ENCODE results near the gene DNMT3A.
A peak's percentile ranks its signal among the peaks of the same experiment; 100 is the strongest.

Gene DNMT3A

DNA sequence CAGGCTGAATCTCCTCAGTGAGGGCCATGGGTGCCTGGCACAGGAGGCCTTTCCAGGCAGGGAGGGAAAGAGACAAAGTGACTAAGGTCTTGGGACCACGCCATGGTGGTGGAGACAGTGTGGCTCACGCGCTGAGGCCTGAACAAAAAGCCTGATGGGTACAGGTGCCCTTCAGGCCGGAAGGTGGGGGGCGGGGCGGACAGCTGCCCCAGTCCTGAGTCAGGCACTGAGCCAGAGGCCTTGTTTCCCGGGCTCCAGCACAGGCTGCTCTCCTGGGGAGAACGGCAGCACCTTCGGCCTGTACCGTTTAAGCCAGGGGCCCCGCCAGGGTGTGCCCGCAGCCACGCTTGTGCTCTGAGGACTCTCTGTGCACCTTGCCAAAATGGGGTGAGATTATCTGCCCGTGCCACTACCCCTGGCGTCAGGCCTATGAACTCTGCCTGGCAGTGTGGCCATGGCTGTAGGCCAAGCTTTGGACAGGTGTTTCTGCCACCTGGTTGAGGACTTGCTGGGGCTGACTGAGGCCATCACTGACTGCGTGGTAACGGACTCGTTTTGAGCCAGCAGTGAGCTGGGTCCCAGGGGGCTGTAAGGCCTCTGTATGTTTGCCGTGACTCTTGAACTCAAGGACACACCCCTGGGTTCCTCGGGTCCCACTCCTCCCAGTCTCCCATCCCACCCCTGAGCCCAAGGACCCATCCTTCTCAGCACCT lies 31.7 kb upstream of the DNMT3A start:
- FAIRE-seq (no peak), DNase-seq (ENCODE audit: insufficient read length, low spot score) (no peak)
- no peak for TF ChIP-seq POU2F2 (IDR thresholded peaks at IDR 0.05; ENCODE audit: low read depth, low read length)
- TF ChIP-seq TAF1 (IDR thresholded peaks at IDR 0.05; ENCODE audit: low read depth, low read length) = no peak
- no peak for TF ChIP-seq PAX5 (IDR thresholded peaks at IDR 0.05; ENCODE audit: insufficient read depth, low read length, severe bottlenecking)
- TF ChIP-seq POLR2A (IDR thresholded peaks at IDR 0.05; ENCODE audit: low read depth, low read length) = no peak
- no peak for TF ChIP-seq SPI1 (IDR thresholded peaks at IDR 0.05; ENCODE audit: low read depth, low read length)
- no peak for TF ChIP-seq POLR2AphosphoS5 (IDR thresholded peaks at IDR 0.05; ENCODE audit: low read depth, low read length)

DNA sequence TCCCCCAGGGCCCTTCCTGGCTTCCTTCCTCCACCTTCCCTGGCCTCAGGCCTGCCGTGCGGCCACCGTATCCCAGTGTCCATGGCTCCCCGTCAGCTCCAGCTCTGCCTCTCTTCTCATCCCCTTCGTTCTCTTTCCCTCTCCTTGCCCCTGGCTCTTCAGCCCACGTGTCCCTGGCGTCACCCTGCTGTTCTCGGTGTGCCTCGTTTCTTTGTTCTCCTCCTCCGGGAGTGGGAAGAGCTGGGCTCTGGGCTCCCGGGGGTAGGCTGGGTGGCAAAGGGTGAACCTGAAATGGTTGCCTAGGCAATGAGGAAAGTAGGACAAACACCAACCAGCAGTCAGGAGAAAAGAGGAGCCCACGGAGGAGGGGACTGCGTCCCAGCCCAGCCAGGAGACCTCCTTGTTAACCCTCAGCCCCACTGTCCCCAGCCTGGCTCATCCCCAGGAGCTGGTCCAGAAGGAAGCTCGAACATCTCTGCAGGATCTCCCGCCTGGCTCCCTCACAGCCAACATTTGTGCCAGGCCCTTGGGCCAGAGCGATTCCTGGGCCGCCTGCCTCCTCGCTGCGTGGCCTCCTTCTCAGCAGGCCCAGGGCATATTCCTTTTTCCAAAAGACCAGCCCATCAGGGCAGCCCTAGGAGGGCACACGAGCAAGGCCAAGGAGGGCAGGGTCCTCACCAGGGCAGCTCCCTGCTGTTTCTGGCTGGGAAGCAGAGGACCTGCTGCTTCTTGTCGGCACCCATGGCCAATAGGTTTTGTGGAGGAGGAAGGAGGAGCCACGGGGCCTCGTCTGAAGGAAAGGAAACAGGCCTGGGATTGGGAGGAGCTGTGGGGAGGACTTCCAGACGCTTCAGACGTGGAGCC lies 30.9 kb upstream of the DNMT3A start:
- DNase-seq (ENCODE audit: insufficient read length, low spot score) = no peak
- FAIRE-seq = no peak
- TF ChIP-seq POU2F2 (IDR thresholded peaks at IDR 0.05; ENCODE audit: low read depth, low read length) = no peak
- TF ChIP-seq PAX5 (IDR thresholded peaks at IDR 0.05; ENCODE audit: insufficient read depth, low read length, severe bottlenecking) = no peak
- TF ChIP-seq POLR2AphosphoS5 (IDR thresholded peaks at IDR 0.05; ENCODE audit: low read depth, low read length) = no peak
- no peak for TF ChIP-seq TAF1 (IDR thresholded peaks at IDR 0.05; ENCODE audit: low read depth, low read length)
- TF ChIP-seq POLR2A (IDR thresholded peaks at IDR 0.05; ENCODE audit: low read depth, low read length) = no peak

DNA sequence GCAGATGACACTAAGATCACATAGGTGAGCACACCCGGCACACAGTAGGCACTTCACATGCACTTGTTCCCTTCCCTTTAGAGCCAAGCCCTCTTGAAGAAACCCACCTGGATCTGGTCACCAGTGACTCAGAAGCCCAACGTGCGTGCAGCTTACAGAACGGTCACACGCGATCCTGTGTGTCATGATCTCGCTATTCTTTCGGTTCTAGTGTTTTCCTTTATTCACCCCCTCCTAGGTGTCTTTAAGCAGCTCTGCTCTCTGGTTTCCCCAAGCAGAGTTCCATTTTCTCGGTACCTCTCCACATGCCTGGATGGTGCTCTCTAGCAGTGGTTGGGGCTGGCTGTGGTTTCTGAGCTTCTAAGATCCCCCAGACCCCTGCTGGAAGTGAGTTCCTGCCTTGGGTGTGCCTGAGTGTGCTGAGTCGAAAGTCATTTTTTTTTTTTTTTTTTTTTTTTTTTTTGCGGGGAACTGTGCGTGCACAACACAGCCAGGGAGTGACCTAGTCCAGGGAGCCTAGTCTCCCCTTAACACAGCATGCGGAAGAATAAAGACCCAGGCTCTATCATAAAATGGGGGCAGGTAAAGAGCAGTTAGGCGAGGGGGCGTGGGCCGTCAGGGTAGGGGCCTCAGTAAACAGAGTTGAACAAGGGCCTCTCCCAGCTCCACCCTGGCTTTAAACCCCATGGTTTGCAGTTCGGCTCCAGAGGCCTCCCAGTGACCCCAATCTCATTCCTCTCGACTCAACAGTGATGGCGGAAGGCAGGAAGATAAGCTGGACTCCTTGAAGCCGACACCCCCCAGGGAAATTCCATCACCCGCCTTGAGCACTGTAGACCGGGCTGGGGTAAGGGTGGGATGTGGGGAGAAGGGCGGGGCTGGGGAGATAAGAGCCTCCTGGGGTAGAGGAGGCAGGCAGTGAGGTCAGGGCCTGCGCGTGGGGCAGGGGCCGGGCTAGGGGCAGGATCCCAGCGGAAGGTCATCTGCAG lies 29.8 kb upstream of the DNMT3A start:
- DNase-seq (ENCODE audit: insufficient read length, low spot score) (no peak), FAIRE-seq (no peak)
- no peak for TF ChIP-seq POU2F2 (IDR thresholded peaks at IDR 0.05; ENCODE audit: low read depth, low read length)
- no peak for TF ChIP-seq TAF1 (IDR thresholded peaks at IDR 0.05; ENCODE audit: low read depth, low read length)
- no peak for TF ChIP-seq POLR2A (IDR thresholded peaks at IDR 0.05; ENCODE audit: low read depth, low read length)
- TF ChIP-seq POLR2AphosphoS5 (IDR thresholded peaks at IDR 0.05; ENCODE audit: low read depth, low read length) = no peak
- no peak for TF ChIP-seq SPI1 (IDR thresholded peaks at IDR 0.05; ENCODE audit: low read depth, low read length)
- no peak for TF ChIP-seq PAX5 (IDR thresholded peaks at IDR 0.05; ENCODE audit: insufficient read depth, low read length, severe bottlenecking)

DNA sequence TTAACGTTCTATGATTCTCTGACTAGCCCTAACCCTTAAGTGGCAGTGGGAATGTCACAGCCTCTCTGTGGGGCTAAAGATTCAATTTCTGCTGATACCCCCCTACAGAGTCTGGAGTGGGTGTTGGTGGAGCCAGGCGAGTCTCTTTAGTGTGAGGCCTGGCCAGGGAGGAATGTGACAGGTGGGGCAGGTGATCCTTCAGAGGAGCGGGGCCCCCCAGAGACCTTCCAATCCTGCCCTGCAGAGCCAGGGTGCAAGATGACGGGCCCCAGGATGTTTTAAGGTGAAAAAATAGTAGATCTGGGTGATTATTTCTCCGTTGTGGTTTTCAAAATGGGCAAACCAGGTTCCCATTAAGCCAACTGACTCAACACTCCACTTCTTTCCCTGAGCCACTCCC lies 28.2 kb upstream of the DNMT3A start:
- no peak for TF ChIP-seq SPI1 (IDR thresholded peaks at IDR 0.05; ENCODE audit: low read depth, low read length)
- TF ChIP-seq POLR2A (IDR thresholded peaks at IDR 0.05; ENCODE audit: low read depth, low read length) = no peak
- no peak for TF ChIP-seq TAF1 (IDR thresholded peaks at IDR 0.05; ENCODE audit: low read depth, low read length)
- no peak for TF ChIP-seq POLR2AphosphoS5 (IDR thresholded peaks at IDR 0.05; ENCODE audit: low read depth, low read length)
- no peak for TF ChIP-seq PAX5 (IDR thresholded peaks at IDR 0.05; ENCODE audit: insufficient read depth, low read length, severe bottlenecking)
- no peak for TF ChIP-seq POU2F2 (IDR thresholded peaks at IDR 0.05; ENCODE audit: low read depth, low read length)
- no peak for FAIRE-seq

DNA sequence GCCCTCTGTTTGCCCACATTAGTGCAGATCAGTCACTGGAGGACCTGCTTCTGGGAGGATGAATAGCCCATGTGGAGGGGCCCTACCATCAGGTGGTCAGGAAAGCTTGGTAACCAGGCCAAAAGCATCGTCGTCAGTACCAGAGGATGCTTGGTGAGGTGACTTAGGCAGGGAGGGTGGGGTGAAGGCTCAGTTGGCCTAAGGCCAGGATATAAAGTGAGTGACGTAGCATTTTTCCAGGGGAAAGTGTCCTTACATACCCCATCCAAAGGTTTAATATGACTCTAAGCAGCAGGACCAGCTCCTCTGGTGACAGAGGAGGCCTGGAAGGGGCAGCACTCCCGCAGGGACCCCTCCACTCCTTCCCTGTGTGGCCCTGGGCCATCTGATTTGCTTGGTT lies 27.7 kb upstream of the DNMT3A start:
- DNase-seq (ENCODE audit: insufficient read length, low spot score) (no peak), FAIRE-seq (no peak)
- no peak for TF ChIP-seq POLR2AphosphoS5 (IDR thresholded peaks at IDR 0.05; ENCODE audit: low read depth, low read length)
- TF ChIP-seq TAF1 (IDR thresholded peaks at IDR 0.05; ENCODE audit: low read depth, low read length) = no peak
- no peak for TF ChIP-seq POU2F2 (IDR thresholded peaks at IDR 0.05; ENCODE audit: low read depth, low read length)
- no peak for TF ChIP-seq POLR2A (IDR thresholded peaks at IDR 0.05; ENCODE audit: low read depth, low read length)
- no peak for TF ChIP-seq SPI1 (IDR thresholded peaks at IDR 0.05; ENCODE audit: low read depth, low read length)
- TF ChIP-seq PAX5 (IDR thresholded peaks at IDR 0.05; ENCODE audit: insufficient read depth, low read length, severe bottlenecking) = no peak

More for the DNA sequence above, 28.2 kb upstream of the DNMT3A start:
- DNase-seq (ENCODE audit: insufficient read length, low spot score) = no peak

DNA sequence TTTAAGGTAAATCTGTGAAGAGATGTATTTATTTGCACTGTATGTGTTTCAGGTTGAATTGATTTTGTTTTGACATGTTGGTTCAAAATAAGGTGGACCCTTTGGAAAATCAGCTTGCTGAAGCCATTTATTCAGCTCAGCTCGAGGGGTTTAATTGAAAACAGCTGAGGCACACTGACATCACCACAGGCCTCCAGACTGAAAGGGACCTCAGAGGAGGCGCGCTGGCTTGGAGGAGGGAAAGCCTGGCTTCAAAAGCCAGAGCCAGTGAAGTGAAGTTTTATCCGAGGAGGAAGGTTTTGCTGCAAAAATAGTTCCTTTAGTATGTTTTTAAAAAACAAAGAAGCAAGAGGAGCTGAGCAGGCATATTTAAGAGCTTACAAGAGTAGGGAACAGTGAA lies 26.9 kb upstream of the DNMT3A start:
- FAIRE-seq = no peak
- TF ChIP-seq PAX5 (IDR thresholded peaks at IDR 0.05; ENCODE audit: insufficient read depth, low read length, severe bottlenecking) (no peak), POU2F2 (IDR thresholded peaks at IDR 0.05; ENCODE audit: low read depth, low read length) (no peak), SPI1 (IDR thresholded peaks at IDR 0.05; ENCODE audit: low read depth, low read length) (no peak), TAF1 (IDR thresholded peaks at IDR 0.05; ENCODE audit: low read depth, low read length) (no peak), POLR2AphosphoS5 (IDR thresholded peaks at IDR 0.05; ENCODE audit: low read depth, low read length) (no peak), POLR2A (IDR thresholded peaks at IDR 0.05; ENCODE audit: low read depth, low read length) (no peak)
- DNase-seq (ENCODE audit: insufficient read length, low spot score) = no peak

DNA sequence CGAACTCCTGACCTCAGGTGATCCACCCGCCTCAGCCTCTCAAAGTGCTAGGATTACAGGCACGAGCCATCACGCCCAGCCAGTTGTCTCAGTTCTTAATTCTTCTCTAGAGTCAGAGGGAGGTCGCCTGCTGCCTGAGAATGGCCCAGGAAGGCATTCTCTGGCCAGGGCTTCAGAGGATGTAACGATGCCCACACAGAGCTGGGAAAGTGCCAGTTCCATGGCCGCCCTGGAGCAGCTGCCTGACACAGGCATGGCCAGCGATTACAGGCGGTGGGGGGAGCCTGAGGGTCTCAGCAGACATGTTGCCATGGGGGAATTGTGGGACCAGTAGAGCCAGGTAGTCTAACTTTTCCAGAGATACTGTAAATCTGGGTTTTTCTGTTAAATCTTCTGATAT lies 25.6 kb upstream of the DNMT3A start:
- FAIRE-seq (no peak), DNase-seq (ENCODE audit: insufficient read length, low spot score) (no peak)
- TF ChIP-seq TAF1 (IDR thresholded peaks at IDR 0.05; ENCODE audit: low read depth, low read length) (no peak), SPI1 (IDR thresholded peaks at IDR 0.05; ENCODE audit: low read depth, low read length) (no peak), POU2F2 (IDR thresholded peaks at IDR 0.05; ENCODE audit: low read depth, low read length) (no peak), POLR2AphosphoS5 (IDR thresholded peaks at IDR 0.05; ENCODE audit: low read depth, low read length) (no peak), PAX5 (IDR thresholded peaks at IDR 0.05; ENCODE audit: insufficient read depth, low read length, severe bottlenecking) (no peak), POLR2A (IDR thresholded peaks at IDR 0.05; ENCODE audit: low read depth, low read length) (no peak)

DNA sequence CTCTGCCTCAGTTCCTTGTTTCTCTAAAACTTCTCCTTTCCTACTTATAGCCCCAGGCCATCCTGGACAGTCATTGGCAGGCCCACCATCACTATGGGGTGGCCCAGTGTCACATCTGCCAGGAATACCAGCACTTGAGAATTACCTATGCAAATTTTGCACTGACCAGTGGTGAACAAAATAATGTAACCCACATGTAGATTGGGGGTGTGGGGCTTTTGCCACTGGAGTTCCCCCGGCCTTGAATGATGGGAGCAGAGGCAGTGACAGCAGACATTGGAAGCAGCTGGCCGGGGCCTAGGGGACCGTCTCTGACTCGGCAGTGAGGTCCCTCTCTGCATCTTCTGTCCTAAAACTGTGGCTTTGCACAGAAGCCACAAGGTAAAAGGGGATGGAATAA lies 24.9 kb upstream of the DNMT3A start:
- no peak for TF ChIP-seq POLR2A (IDR thresholded peaks at IDR 0.05; ENCODE audit: low read depth, low read length)
- TF ChIP-seq POU2F2 (IDR thresholded peaks at IDR 0.05; ENCODE audit: low read depth, low read length) = peak; percentile 78
- FAIRE-seq (no peak), DNase-seq (ENCODE audit: insufficient read length, low spot score) (no peak)

All from GM12891 (cell line).